A673 (cell line): Measurements from ENCODE around the gene COL4A1. TPM values are rescaled to one million over a fixed set of nuclear protein-coding genes. Genes with fewer than 3 reads are reported as not detected.

Experiments used
- BruUV-seq: library from RNA; stranded (reverse); fragments of 400-500 nt; replicated peaks from 2 replicates; lab custom pipeline; 2021; lab: Mats Ljungman, UMichigan
- CTCF ChIA-PET: fragments of 300-600 bp; sonication (Branson Sonifier 250); formaldehyde crosslinking; loops from one replicate; lab custom pipeline; 2022; ENCODE audit warnings: antibody characterized with exemption; lab: Charles Lee
- POLR2A ChIA-PET: fragments of 300-600 bp; sonication (Branson Sonifier 250); formaldehyde crosslinking; loops from one replicate; lab custom pipeline; 2022; ENCODE audit warnings: antibody characterized with exemption; ENCODE audit not compliant: low non-redundant PET; lab: Charles Lee
- DNase-seq: peaks from one replicate; pipeline ENCODE4 v3.0.0-alpha.2; 2015; ENCODE audit warnings: low spot score
- H3K27ac ChIP-seq: fragments of 200-600 bp; sonication (generic); 2 replicates; pipeline ENCODE4 v1.5.1; 2016; ENCODE audit warnings: mixed run types, low read depth, mild to moderate bottlenecking, mixed read lengths, antibody characterized with exemption, low read length; ENCODE audit not compliant: poor library complexity, severe bottlenecking
- H3K27me3 ChIP-seq: fragments of 200-600 bp; sonication (generic); replicated peaks from 2 replicates; pipeline ENCODE4 v1.6.1; 2017; ENCODE audit warnings: mixed run types, low read depth, mild to moderate bottlenecking, mixed read lengths, antibody characterized with exemption, low read length; ENCODE audit not compliant: insufficient read depth, poor library complexity
- H3K36me3 ChIP-seq: fragments of 200-600 bp; sonication (generic); 2 replicates; pipeline ENCODE4 v1.6.1; 2016; ENCODE audit warnings: mixed run types, mild to moderate bottlenecking, mixed read lengths, antibody characterized with exemption, low read length; ENCODE audit not compliant: insufficient read depth, poor library complexity, severe bottlenecking
- H3K4me1 ChIP-seq: fragments of 200-600 bp; sonication (generic); 2 replicates; pipeline ENCODE4 v1.6.1; 2017; ENCODE audit warnings: mixed run types, mild to moderate bottlenecking, mixed read lengths, antibody characterized with exemption, low read length; ENCODE audit not compliant: insufficient read depth, poor library complexity, severe bottlenecking
- H3K4me3 ChIP-seq: fragments of 200-600 bp; sonication (generic); 2 replicates; pipeline ENCODE4 v1.5.1; 2016; ENCODE audit warnings: low read depth, mixed run types, mild to moderate bottlenecking, mixed read lengths, low read length; ENCODE audit not compliant: poor library complexity, severe bottlenecking
- H3K9me3 ChIP-seq: fragments of 200-600 bp; sonication (generic); 2 replicates; pipeline ENCODE4 v1.6.1; 2016; ENCODE audit warnings: mixed run types, low read depth, mild to moderate bottlenecking, mixed read lengths, antibody characterized with exemption, low read length; ENCODE audit not compliant: poor library complexity, severe bottlenecking
- EZH2 ChIP-seq: fragments of 200-600 bp; sonication (generic); IDR thresholded peaks from 2 replicates; pipeline ENCODE4 v1.6.1; 2017; ENCODE audit warnings: borderline replicate concordance, low read depth, mild to moderate bottlenecking, mixed read lengths, antibody characterized with exemption, low read length; ENCODE audit not compliant: poor library complexity, severe bottlenecking
- intact Hi-C: fragments of 100-400 bp; cut with micrococcal nuclease; formaldehyde crosslinking; loops from one replicate; pipeline ENCODE4 v1.10.0; 2022; ENCODE audit not compliant: unreplicated experiment
- total RNA-seq: library from RNA; stranded (reverse); gene quantifications from 2 replicates; pipeline ENCODE4 v1.2.3, GENCODE V29; 2021
- TF ChIP-seq, protein P1 (sequence below): fragments of 300-800, 200-600 bp; sonication (generic); conservative IDR thresholded peaks from 2 replicates; pipeline ENCODE4 v1.5.1; 2017; ENCODE audit warnings: low read depth, mild to moderate bottlenecking, antibody characterized with exemption, low read length, moderate library complexity, mixed read lengths

Gene COL4A1
- total RNA-seq, 1 experiment from 2014 or later = 83.9 TPM

DNA sequence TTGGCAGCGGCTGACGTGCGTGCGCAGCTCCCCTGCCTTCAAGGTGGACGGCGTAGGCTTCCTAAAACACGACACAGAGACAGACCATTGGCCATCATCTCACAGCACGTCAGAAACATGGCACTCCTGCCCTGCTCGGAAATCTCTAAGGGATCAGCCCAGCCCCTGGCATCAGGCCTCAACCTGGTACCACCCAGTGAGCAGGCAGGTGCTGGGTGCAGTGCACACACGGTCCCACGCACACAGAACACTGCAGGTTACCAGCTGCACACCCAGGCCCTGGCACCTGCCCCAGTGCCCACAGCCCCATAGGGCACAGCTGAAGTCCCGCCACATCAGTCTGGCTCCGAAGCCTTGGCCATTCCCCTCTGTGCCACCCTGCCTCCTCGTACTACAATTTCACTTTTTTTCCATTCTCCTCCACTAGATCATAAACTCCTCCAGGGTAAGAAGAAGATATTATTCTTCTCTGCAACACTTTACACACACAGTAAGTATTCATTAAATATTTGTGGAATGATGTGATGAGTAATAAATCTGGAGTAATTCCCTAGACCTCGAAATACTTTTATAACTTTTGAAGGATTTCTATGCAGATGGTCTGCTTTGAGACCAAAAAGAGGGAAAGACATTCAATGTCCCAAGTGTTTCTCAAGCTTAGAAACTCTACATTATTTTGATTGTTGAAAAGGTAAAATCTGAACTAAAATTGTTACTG is 156.4 kb downstream of the COL4A1 start:
- DNase-seq = no peak
- CTCF ChIA-PET = no interaction called here
- BruUV-seq = no TSS peak

DNA sequence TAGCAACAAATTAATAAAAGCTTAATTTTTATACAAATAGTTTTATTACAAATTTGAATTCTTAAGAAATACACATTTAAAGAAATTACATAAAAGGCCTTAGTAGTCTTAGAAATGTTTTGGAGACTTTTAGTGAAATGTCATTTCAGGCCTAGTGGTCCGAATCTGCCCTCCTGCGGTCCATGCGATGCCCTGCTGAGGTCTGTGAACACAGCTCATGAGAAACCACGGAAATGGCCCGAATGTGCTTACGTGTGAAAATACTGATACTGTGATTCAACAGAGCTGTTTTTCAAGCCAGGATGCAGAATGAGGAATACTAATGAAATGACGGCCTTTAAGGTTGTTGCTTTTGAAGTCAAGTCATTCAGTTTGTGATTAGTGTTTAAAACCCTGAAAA is 157.9 kb downstream of the COL4A1 start:
- TF ChIP-seq, protein P1, sequence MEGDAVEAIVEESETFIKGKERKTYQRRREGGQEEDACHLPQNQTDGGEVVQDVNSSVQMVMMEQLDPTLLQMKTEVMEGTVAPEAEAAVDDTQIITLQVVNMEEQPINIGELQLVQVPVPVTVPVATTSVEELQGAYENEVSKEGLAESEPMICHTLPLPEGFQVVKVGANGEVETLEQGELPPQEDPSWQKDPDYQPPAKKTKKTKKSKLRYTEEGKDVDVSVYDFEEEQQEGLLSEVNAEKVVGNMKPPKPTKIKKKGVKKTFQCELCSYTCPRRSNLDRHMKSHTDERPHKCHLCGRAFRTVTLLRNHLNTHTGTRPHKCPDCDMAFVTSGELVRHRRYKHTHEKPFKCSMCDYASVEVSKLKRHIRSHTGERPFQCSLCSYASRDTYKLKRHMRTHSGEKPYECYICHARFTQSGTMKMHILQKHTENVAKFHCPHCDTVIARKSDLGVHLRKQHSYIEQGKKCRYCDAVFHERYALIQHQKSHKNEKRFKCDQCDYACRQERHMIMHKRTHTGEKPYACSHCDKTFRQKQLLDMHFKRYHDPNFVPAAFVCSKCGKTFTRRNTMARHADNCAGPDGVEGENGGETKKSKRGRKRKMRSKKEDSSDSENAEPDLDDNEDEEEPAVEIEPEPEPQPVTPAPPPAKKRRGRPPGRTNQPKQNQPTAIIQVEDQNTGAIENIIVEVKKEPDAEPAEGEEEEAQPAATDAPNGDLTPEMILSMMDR = no peak
- no peak for TF ChIP-seq EZH2
- no peaks in the 10 kb centered on the region for H3K27me3 ChIP-seq
- H3K9me3 ChIP-seq = no peaks in the 10 kb centered on the region
- POLR2A ChIA-PET = no interaction called here
- no peak overlapping the region for H3K27ac ChIP-seq
- DNase-seq = no peak
- no peak overlapping the region for H3K4me3 ChIP-seq
- CTCF ChIA-PET = no interaction called here
- peaks cover 5% of the 10 kb centered on the region for H3K36me3 ChIP-seq
- BruUV-seq = TSS peak; percentile 93
- intact Hi-C loops = no loop called here
- no peaks in the 10 kb centered on the region for H3K4me1 ChIP-seq

More for the DNA sequence above, 156.4 kb downstream of the COL4A1 start:
- Histone ChIP-seq H3K4me3 (no peak overlapping the region), H3K4me1 (no peaks in the 10 kb centered on the region), H3K27ac (no peak overlapping the region), H3K36me3 (peaks cover 5% of the 10 kb centered on the region), H3K9me3 (no peaks in the 10 kb centered on the region), H3K27me3 (no peaks in the 10 kb centered on the region)
- TF ChIP-seq, protein P1 = no peak
- TF ChIP-seq EZH2 = no peak
- POLR2A ChIA-PET = interaction anchor here (0.8 kb wide), 1 partner anchor 1723 kb away, joined by 8 read pairs; no protein-coding TSS in a partner anchor
- intact Hi-C loops = no loop called here

DNA sequence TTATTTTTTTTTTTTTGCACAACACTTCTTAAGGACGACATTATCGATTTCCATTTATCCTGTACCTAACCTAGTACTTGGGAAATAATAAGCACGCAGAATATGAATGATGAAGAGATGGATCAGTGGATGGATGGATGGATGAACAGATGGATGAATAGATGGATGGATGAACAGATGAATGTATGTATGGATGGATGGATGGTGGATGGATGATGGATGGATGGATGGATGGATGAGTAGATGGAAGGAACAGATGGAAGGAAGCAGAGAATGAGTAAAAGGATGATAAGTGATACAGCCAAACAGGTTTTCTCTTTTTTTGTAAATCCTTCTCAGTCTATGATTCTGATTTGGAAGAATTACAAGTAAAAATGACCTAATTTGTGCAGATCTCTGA is 166.9 kb downstream of the COL4A1 start:
- Histone ChIP-seq H3K36me3 (no peaks in the 10 kb centered on the region), H3K27me3 (no peaks in the 10 kb centered on the region), H3K27ac (no peak overlapping the region), H3K4me3 (no peak overlapping the region), H3K9me3 (no peaks in the 10 kb centered on the region), H3K4me1 (peaks cover 13% of the 10 kb centered on the region)
- no peak for TF ChIP-seq EZH2
- TF ChIP-seq, protein P1 = no peak
- ChIA-PET POLR2A (no interaction called here), CTCF (no interaction called here)
- intact Hi-C loops = no loop called here
- no peak for DNase-seq
- BruUV-seq = no TSS peak
